Fibroblast of the aortic adventitia (primary cell): ENCODE results near the gene GAS2L3. TPM values are rescaled to one million over a fixed set of nuclear protein-coding genes. Genes with fewer than 3 reads are reported as not detected.
"Not testable (repeated sequence)": the region's sequence is repeated elsewhere in the genome, so short reads cannot be mapped to it uniquely, and the experiment has no call there.

ENCODE experiments used
- DNase-seq: peaks from one replicate; pipeline ENCODE4 v3.0.0-alpha.2; 2010; ENCODE audit warnings: low read depth
- H3K4me3 ChIP-seq: 2 replicates; pipeline ENCODE4 v1.5.1; 2011; ENCODE audit warnings: low read depth, mild to moderate bottlenecking, control low read depth, low read length, moderate library complexity
- CTCF ChIP-seq: IDR thresholded peaks from 2 replicates; pipeline ENCODE4 v1.5.1; 2011; ENCODE audit warnings: mild to moderate bottlenecking, low read length, control low read depth, inconsistent platforms; ENCODE audit not compliant: insufficient read depth
- total RNA-seq: library from RNA; depleted of rRNA; stranded (reverse); fragments of >200 nt; gene quantifications from 2 replicates; pipeline ENCODE4 v1.2.3, GENCODE V29; 2012; ENCODE audit warnings: low replicate concordance

GAS2L3 gene
- total RNA-seq, 1 donor = 38.0 TPM

- peak overlapping the region; percentile 52 for H3K4me3 ChIP-seq
- no peak for TF ChIP-seq CTCF
- peak; percentile 48 for DNase-seq
These were observed 20.0 kb downstream of the GAS2L3 start for GRCh38 chr12:100593490-100593889.

GRCh38 chr12:100601626-100602025 lies 28.1 kb downstream of the GAS2L3 start:
- no peak for DNase-seq
- H3K4me3 ChIP-seq = no peak overlapping the region
- TF ChIP-seq CTCF = no peak

GRCh38 chr12:100602997-100603396 lies 29.5 kb downstream of the GAS2L3 start:
- H3K4me3 ChIP-seq, DNase-seq: not testable (repeated sequence)

GRCh38 chr12:100608776-100609175 lies 35.3 kb downstream of the GAS2L3 start:
- DNase-seq = no peak
- no peak overlapping the region for H3K4me3 ChIP-seq
- no peak for TF ChIP-seq CTCF

DNA sequence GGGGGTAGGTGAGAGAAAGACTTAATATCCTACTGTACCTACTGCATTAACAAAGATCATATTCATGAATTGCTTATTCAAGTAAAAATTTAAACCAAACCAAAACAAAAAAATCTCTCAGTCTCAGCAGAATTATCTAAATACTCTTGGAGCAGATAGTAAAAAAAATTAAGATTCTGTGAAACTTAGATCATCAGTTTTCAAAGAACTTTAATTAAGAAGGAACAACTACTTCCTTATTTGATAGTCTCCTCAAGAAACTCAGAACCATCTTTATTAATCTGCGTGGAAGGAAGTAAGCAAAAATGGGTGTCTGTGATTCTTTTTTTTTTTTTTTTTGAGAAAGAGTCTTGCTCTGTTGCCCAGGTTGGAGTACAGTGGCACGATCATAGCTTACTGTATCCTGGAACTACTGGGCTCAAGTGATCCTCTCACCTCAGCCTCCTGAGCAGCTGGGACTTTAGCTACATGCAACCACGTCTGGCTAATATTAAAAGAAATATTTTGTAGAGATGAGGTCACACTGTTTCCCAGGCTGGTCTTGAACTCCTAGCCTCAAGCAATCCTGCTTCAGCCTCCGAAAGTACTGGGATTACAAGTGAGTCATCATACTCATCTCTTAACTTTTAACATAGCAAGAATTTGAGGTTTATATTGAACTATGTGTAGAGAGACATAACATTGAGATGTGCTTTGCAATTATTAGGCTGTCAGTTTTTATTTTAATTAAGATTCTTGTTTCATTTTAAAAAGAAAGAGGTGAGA lies 37.4 kb downstream of the GAS2L3 start:
- no peak for DNase-seq
- TF ChIP-seq CTCF = no peak

DNA sequence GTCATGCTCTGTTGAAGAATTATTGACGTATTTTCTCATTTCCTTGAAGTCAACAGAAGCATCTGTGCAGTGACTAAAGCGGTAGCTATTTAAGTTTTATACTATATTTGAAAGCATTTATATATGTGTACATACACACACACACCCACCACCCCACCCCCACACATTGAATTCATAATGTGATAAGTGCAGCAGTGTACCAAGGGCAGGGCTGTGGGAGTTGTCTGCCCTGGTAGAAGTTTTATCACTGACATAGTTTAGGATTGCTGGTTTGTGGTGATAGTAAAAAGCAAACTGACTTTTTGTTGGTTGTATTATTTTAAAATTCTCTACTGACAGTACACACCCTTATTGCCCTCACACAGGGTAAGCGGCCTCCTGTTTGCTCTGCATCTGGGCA lies 39.1 kb downstream of the GAS2L3 start:
- DNase-seq = no peak
- no peak for TF ChIP-seq CTCF
- no peak overlapping the region for H3K4me3 ChIP-seq

More for the DNA sequence above, 37.4 kb downstream of the GAS2L3 start:
- no peak overlapping the region for H3K4me3 ChIP-seq

GRCh38 chr12:100624571-100624970 lies 51.1 kb downstream of the GAS2L3 start:
- DNase-seq = no peak
- TF ChIP-seq CTCF = no peak

More at GRCh38 chr12:100624571-100624970, 51.1 kb downstream of the GAS2L3 start:
- no peak overlapping the region for H3K4me3 ChIP-seq
